Stimulated activated CD8-positive, alpha-beta memory T cell treated with anti-CD3 and anti-CD28 coated beads, Interleukin-4, amount 100 ng/mL, for 1 hour (primary cell): ENCODE data around the gene MRPS22.
"Not testable (repeated sequence)": the region's sequence is repeated elsewhere in the genome, so short reads cannot be mapped to it uniquely, and the experiment has no call there.

Experiments
- DNase-seq, 2 donors: peaks; one replicate each; pipeline ENCODE4 v3.0.0-alpha.2; 2020; ENCODE audit warnings: low read depth in 2 of 2, low spot score in 1 of 2

The MRPS22 gene

GRCh38 chr3:139389552-139390368, 45.9 kb downstream of the MRPS22 start, which contains the start of gene COPB2:
Gene COPB2, minus strand, starts transcription at chr3:139389647. Its CDS starts 97 bp downstream, at chr3:139389550.
- peak; percentile 94 to 95 for DNase-seq

- no peak for DNase-seq
Measured at GRCh38 chr3:139394116-139394515, 50.3 kb downstream of the MRPS22 start.

GRCh38 chr3:139396707-139397106, 52.9 kb downstream of the MRPS22 start:
- no peak for DNase-seq

GRCh38 chr3:139401155-139401554, 57.3 kb downstream of the MRPS22 start:
- not testable (repeated sequence) for DNase-seq
